Measurements from ENCODE around the gene APAF1.
"Not testable (repeated sequence)": the region's sequence is repeated elsewhere in the genome, so short reads cannot be mapped to it uniquely, and the experiment has no call there.

The APAF1 gene, protein sequence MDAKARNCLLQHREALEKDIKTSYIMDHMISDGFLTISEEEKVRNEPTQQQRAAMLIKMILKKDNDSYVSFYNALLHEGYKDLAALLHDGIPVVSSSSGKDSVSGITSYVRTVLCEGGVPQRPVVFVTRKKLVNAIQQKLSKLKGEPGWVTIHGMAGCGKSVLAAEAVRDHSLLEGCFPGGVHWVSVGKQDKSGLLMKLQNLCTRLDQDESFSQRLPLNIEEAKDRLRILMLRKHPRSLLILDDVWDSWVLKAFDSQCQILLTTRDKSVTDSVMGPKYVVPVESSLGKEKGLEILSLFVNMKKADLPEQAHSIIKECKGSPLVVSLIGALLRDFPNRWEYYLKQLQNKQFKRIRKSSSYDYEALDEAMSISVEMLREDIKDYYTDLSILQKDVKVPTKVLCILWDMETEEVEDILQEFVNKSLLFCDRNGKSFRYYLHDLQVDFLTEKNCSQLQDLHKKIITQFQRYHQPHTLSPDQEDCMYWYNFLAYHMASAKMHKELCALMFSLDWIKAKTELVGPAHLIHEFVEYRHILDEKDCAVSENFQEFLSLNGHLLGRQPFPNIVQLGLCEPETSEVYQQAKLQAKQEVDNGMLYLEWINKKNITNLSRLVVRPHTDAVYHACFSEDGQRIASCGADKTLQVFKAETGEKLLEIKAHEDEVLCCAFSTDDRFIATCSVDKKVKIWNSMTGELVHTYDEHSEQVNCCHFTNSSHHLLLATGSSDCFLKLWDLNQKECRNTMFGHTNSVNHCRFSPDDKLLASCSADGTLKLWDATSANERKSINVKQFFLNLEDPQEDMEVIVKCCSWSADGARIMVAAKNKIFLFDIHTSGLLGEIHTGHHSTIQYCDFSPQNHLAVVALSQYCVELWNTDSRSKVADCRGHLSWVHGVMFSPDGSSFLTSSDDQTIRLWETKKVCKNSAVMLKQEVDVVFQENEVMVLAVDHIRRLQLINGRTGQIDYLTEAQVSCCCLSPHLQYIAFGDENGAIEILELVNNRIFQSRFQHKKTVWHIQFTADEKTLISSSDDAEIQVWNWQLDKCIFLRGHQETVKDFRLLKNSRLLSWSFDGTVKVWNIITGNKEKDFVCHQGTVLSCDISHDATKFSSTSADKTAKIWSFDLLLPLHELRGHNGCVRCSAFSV (N-terminal part only)

DNA sequence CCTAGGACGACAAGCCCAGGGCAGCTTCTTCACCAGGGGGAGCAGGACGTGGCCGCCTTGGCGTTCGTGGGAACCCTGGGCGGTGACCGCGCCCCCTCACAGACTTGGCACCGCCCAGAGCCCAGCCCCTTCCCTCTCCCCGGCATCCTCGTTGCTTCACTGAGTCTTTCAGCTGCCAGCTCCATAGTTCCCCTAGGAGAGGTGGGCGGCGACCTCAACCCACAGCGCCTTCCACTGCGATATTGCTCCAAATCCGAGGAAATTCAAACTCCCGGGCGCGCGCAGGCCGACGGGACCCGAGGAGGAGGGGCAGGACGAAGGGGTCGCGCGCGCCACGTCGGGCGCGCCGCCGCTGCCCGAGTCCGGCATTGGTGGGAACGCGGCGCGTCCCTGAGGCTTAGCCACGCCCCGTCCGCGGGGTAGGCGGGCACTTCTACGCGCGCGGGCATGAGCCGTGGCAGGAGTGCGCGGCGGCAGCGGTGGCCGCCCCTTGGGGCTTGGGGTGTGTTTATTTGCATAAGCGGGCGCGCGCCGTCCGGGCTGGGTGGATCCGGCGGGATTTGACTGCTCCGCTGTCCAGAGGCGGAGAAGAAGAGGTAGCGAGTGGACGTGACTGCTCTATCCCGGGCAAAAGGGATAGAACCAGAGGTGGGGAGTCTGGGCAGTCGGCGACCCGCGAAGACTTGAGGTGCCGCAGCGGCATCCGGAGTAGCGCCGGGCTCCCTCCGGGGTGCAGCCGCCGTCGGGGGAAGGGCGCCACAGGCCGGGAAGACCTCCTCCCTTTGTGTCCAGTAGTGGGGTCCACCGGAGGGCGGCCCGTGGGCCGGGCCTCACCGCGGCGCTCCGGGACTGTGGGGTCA, at the start of gene APAF1, which contains the start of gene IKBIP:
Gene APAF1, plus strand, starts transcription at position 579 of the 860 bp plus-strand sequence. CDS start 3,070 bp downstream, outside the sequence.
Gene IKBIP, minus strand, starts transcription at position 77 of the 860 bp plus-strand sequence. CDS start 87 bp downstream, outside the sequence.
- Histone ChIP-seq H3K36me3 (ENCODE audit: insufficient read depth) (no peaks in the 10 kb centered on the region), H3K4me1 (ENCODE audit: low read depth, poor library complexity, severe bottlenecking) (peaks cover 7% of the 10 kb centered on the region), H2AFZ (ENCODE audit: low read depth) (peak within 1 kb of the TSS; percentile 82), H4K20me1 (ENCODE audit: insufficient read depth) (no peaks in the 10 kb centered on the region), H3K27me3 (ENCODE audit: insufficient read depth, low read depth) (no peaks in the 10 kb centered on the region), H3K4me2 (peak within 1 kb of the TSS; percentile 85), H3K27ac (peak within 1 kb of the TSS; percentile 68), H3K9ac (peak within 1 kb of the TSS; percentile 70), H3K4me3 (IDR thresholded peaks at IDR 0.05; ENCODE audit: insufficient read depth, low read depth, low read length) (no peak within 1 kb of the TSS), H3K79me2 (ENCODE audit: insufficient read depth, low read depth) (peaks cover 30% of the 10 kb centered on the region)
- TF ChIP-seq, protein P1, sequence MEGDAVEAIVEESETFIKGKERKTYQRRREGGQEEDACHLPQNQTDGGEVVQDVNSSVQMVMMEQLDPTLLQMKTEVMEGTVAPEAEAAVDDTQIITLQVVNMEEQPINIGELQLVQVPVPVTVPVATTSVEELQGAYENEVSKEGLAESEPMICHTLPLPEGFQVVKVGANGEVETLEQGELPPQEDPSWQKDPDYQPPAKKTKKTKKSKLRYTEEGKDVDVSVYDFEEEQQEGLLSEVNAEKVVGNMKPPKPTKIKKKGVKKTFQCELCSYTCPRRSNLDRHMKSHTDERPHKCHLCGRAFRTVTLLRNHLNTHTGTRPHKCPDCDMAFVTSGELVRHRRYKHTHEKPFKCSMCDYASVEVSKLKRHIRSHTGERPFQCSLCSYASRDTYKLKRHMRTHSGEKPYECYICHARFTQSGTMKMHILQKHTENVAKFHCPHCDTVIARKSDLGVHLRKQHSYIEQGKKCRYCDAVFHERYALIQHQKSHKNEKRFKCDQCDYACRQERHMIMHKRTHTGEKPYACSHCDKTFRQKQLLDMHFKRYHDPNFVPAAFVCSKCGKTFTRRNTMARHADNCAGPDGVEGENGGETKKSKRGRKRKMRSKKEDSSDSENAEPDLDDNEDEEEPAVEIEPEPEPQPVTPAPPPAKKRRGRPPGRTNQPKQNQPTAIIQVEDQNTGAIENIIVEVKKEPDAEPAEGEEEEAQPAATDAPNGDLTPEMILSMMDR (conservative IDR thresholded peaks at IDR 0.05; ENCODE audit: low read depth, low read length), result no peak

DNA sequence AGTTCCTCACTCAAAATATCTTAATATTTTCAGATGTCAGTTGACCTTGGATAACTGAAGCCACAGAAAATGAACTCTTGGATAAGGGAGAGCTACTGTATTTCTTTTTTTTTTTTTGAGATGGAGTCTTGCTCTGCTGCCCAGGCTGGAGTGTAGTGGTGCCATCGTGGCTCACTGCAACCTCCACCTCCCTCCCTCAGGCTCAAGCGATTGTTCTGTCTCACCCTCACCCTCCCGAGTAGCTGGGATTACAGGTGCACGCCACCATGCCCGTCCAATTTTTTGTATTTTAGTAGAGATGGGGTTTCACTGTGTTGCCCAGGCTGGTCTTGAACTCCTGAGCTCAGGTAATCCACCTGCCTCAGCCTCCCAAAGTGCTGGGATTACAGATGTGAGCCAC, 47.8 kb upstream of the APAF1 start:
- peaks cover 31% of the 10 kb centered on the region for H4K20me1 ChIP-seq (ENCODE audit: insufficient read depth)
- not testable (repeated sequence) for H3K4me3 ChIP-seq (IDR thresholded peaks at IDR 0.05; ENCODE audit: insufficient read depth, low read depth, low read length); H3K27me3 ChIP-seq (ENCODE audit: insufficient read depth, low read depth)

DNA sequence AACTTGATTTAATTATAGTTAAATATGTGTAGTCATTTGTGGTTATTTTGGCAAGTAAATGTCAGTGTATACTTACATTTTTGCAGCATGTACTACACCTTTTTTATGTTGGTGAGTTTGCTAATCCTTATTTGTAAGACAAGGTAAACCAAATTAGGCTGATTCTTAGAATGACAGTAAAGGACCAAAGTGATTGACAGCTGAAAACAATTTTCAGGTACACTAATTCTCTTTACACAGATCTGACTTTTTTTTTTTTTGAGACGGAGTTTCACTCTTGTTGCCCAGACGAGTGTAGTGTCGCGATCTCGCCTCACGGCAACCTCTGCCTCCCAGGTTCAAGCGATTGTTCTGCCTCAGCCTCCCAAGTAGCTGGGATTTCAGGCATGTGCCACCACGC, 43.2 kb upstream of the APAF1 start:
- no peak overlapping the region for H3K9ac ChIP-seq
- H3K4me1 ChIP-seq (ENCODE audit: low read depth, poor library complexity, severe bottlenecking), result no peaks in the 10 kb centered on the region
- H4K20me1 ChIP-seq (ENCODE audit: insufficient read depth), result 0 out of 2 replicates have a peak, but pooled peaks cover 6% of the 10 kb centered on the region
- H3K36me3 ChIP-seq (ENCODE audit: insufficient read depth), result peaks cover 33% of the 10 kb centered on the region
- H3K27ac ChIP-seq, result no peak overlapping the region
- no peak overlapping the region for H3K4me2 ChIP-seq
- H3K27me3 ChIP-seq (ENCODE audit: insufficient read depth, low read depth), result no peaks in the 10 kb centered on the region
- H2AFZ ChIP-seq (ENCODE audit: low read depth), result no peak overlapping the region
- peaks cover 18% of the 10 kb centered on the region for H3K79me2 ChIP-seq (ENCODE audit: insufficient read depth, low read depth)
- TF ChIP-seq, protein P1 (conservative IDR thresholded peaks at IDR 0.05; ENCODE audit: low read depth, low read length), result no peak
- H3K4me3 ChIP-seq (IDR thresholded peaks at IDR 0.05; ENCODE audit: insufficient read depth, low read depth, low read length), result no peak overlapping the region

More for the DNA sequence above, 47.8 kb upstream of the APAF1 start:
- H3K4me1 ChIP-seq (ENCODE audit: low read depth, poor library complexity, severe bottlenecking), result peaks cover 21% of the 10 kb centered on the region
- not testable (repeated sequence) for H3K4me2 ChIP-seq; H2AFZ ChIP-seq (ENCODE audit: low read depth); H3K9ac ChIP-seq; H3K27ac ChIP-seq
- peaks cover 53% of the 10 kb centered on the region for H3K79me2 ChIP-seq (ENCODE audit: insufficient read depth, low read depth)
- H3K36me3 ChIP-seq (ENCODE audit: insufficient read depth), result peaks cover 39% of the 10 kb centered on the region

DNA sequence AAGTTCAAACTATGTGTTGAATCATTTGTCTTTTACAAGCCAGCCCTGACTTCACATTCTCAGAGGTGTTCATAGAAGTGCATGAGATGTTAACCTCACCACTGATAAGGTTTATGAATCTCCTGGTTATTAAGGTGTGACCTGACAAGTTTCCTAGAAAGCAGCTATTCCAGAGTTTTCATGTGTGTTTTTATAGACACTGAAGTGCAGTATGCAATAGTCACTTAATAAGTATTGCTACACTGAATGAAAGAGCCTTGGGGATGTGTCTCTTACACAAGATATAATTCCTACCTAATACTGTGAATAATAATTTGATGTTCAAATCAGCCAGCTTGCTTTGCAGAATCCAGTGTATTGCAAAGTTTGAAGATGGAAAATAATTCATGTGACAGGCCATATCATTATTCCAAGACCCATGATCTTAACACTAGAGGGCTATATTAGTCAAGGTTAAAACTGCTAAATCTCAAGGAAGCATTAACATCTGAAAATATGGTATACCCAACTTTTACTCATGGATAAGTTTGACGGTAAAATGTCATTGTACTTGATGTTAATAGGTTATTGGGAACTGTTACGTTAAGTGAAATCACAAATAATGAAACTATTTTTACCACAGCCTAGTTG, 38.6 kb upstream of the APAF1 start:
- H3K79me2 ChIP-seq (ENCODE audit: insufficient read depth, low read depth), result no peaks in the 10 kb centered on the region
- no peak overlapping the region for H3K4me3 ChIP-seq (IDR thresholded peaks at IDR 0.05; ENCODE audit: insufficient read depth, low read depth, low read length)
- H2AFZ ChIP-seq (ENCODE audit: low read depth), result no peak overlapping the region
- TF ChIP-seq, protein P1 (conservative IDR thresholded peaks at IDR 0.05; ENCODE audit: low read depth, low read length), result no peak
- H3K36me3 ChIP-seq (ENCODE audit: insufficient read depth), result peaks cover 7% of the 10 kb centered on the region; the same call in 1 of the 2 replicates
- H3K9ac ChIP-seq, result no peak overlapping the region
- H3K4me1 ChIP-seq (ENCODE audit: low read depth, poor library complexity, severe bottlenecking), result no peaks in the 10 kb centered on the region
- H3K27me3 ChIP-seq (ENCODE audit: insufficient read depth, low read depth), result no peaks in the 10 kb centered on the region
- H4K20me1 ChIP-seq (ENCODE audit: insufficient read depth), result no peaks in the 10 kb centered on the region
- H3K4me2 ChIP-seq, result no peak overlapping the region
- no peak overlapping the region for H3K27ac ChIP-seq

All from KMS-11 (cell line).